ENCODE measurements around the gene HIPK3. TPM values are rescaled to one million over a fixed set of nuclear protein-coding genes. Genes with fewer than 3 reads are reported as not detected.

Gene HIPK3
- total and polyA plus RNA-seq, 2 donors (not counting 3 experiments of a cell fraction or from before 2014, with no cell fraction given), result 13.3 to 36.1 TPM

DNA sequence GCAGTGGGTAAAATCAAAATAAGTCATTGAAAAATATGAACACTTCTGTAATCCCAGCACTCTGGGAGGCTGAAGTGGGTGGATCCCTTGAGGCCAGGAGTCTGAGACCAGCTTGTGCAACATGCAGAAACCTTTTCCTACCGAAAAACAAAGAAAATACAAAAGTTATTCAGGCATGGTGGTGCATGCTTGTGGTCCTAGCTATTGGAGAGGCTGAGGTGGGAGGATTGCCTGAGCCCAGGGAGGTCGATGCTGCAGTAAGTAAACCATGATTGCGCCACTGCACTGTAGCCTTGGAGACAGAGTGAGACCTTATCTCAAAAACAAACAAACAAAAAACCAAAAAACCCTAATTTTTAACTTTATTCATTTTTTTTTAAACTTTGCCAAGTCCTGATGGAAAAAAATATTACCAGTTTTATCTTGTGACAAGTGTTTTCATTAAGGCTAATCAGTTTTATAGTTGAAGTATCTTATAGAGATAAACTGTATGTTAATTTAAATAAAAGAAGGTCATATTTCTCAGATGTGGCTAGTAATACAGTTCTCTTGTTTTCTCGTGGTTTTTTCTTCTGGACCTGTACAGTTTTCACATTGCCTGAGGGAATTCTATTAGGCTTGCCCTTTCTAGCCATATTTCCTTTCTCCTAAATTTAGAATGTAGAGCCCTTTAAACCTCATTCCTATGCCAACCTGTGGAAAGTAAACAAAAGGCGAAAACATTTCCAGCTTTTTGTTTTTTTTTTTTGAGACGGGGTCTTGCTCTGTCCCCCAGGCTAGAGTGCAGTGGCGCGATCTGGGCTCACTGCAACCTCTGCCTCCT is 9.4 kb downstream of the HIPK3 start:
- H3K36me3 ChIP-seq (ENCODE audit: control insufficient read depth in 2 of 2, extremely low read depth in 1 of 2, insufficient read depth in 2 of 2, low read length in 2 of 2), result no peaks in the 10 kb centered on the region
- H4K20me1 ChIP-seq (replicated peaks; ENCODE audit: control insufficient read depth, extremely low read depth, insufficient read depth, low read length), result peaks cover 4% of the 10 kb centered on the region
- no peak overlapping the region for H3K9ac ChIP-seq (replicated peaks; ENCODE audit: extremely low read depth, insufficient read depth, low read length)
- no peaks in the 10 kb centered on the region for H3K9me3 ChIP-seq (replicated peaks; ENCODE audit: control insufficient read depth, insufficient read depth, low read length)
- FAIRE-seq (no peak), DNase-seq (ENCODE audit: low read depth, low spot score) (no peak)
- dilution Hi-C loops (cut with MboI; ENCODE audit: extremely low pct_ligation_motif_present, low sequenced_read_pairs) (no loop called here), intact Hi-C loops (cut with micrococcal nuclease) (no loop called here)
- H3K79me2 ChIP-seq (ENCODE audit: control insufficient read depth, insufficient read depth, low read length), result peaks cover 88% of the 10 kb centered on the region
- H2AFZ ChIP-seq (ENCODE audit: low read depth, low read length), result no peak overlapping the region
- no peak for TF ChIP-seq MYC (IDR thresholded peaks at IDR 0.05; ENCODE audit: low read depth, low read length)
- TF ChIP-seq POLR2A (IDR thresholded peaks at IDR 0.05; ENCODE audit: low read depth, low read length), result no peak
- TF ChIP-seq, protein P1, sequence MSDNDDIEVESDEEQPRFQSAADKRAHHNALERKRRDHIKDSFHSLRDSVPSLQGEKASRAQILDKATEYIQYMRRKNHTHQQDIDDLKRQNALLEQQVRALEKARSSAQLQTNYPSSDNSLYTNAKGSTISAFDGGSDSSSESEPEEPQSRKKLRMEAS (IDR thresholded peaks at IDR 0.05; ENCODE audit: insufficient read depth, insufficient read length), result no peak
- no peak for TF ChIP-seq FOS (IDR thresholded peaks at IDR 0.05; ENCODE audit: borderline replicate concordance, insufficient read depth, low read length)
- TF ChIP-seq EZH2 (IDR thresholded peaks at IDR 0.05; ENCODE audit: borderline replicate concordance, low read depth, low read length, severe bottlenecking), result no peak
- TF ChIP-seq POLR2AphosphoS5 (IDR thresholded peaks at IDR 0.05; ENCODE audit: insufficient read depth, low read depth, low read length), result no peak
- TF ChIP-seq, protein P2, sequence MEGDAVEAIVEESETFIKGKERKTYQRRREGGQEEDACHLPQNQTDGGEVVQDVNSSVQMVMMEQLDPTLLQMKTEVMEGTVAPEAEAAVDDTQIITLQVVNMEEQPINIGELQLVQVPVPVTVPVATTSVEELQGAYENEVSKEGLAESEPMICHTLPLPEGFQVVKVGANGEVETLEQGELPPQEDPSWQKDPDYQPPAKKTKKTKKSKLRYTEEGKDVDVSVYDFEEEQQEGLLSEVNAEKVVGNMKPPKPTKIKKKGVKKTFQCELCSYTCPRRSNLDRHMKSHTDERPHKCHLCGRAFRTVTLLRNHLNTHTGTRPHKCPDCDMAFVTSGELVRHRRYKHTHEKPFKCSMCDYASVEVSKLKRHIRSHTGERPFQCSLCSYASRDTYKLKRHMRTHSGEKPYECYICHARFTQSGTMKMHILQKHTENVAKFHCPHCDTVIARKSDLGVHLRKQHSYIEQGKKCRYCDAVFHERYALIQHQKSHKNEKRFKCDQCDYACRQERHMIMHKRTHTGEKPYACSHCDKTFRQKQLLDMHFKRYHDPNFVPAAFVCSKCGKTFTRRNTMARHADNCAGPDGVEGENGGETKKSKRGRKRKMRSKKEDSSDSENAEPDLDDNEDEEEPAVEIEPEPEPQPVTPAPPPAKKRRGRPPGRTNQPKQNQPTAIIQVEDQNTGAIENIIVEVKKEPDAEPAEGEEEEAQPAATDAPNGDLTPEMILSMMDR (IDR thresholded peaks at IDR 0.05; ENCODE audit: extremely low read depth in 1 of 2, insufficient read depth in 1 of 2, low read depth in 1 of 2, low read length in 2 of 2), result no peak
- no peak for TF ChIP-seq GATA2 (IDR thresholded peaks at IDR 0.05; ENCODE audit: insufficient read depth, insufficient read length, low read depth, low read length)
- TF ChIP-seq JUN (IDR thresholded peaks at IDR 0.05; ENCODE audit: borderline replicate concordance, insufficient read depth, insufficient read length, low read depth), result no peak
- H3K27ac ChIP-seq (ENCODE audit: insufficient read depth, low read depth, low read length), result no peak overlapping the region
- H3K4me3 ChIP-seq (replicated peaks in 1 of 3; ENCODE audit: insufficient read depth in 1 of 3, low read depth in 1 of 3, low read length in 3 of 3), result no peak overlapping the region
- POLR2A ChIA-PET, result no interaction called here
- H3K27me3 ChIP-seq (ENCODE audit: control insufficient read depth in 2 of 2, insufficient read depth in 2 of 2, low read length in 2 of 2), result no peaks in the 10 kb centered on the region
- CTCF ChIA-PET, result no interaction called here
- no peak overlapping the region for H3K4me2 ChIP-seq (ENCODE audit: insufficient read depth, low read length)
- no peaks in the 10 kb centered on the region for H3K4me1 ChIP-seq (ENCODE audit: control insufficient read depth, extremely low read depth, insufficient read depth, low read length)
- H3K9me1 ChIP-seq (replicated peaks; ENCODE audit: control insufficient read depth, extremely low read depth, insufficient read depth, low read length), result no peaks in the 10 kb centered on the region
- BruUV-seq (replicated peaks), result no TSS peak
